ENCODE measurements around the gene WNK2.

DNA sequence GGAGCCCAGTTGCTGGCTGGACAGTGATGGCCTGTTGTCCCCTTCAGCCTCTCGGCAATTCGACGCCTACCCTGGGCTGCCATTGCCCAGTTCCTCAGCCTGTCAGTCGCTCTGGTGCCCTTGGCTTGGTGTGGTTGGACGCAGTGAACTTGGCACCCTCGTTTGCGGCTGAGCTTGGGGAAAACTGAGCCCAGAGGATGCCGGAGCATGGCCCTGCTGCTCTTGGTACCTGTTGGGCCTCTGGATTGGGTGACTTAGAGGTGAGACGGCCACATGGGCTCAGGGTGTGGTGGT is 16.5 kb downstream of the WNK2 start:
- TF ChIP-seq, protein P1, sequence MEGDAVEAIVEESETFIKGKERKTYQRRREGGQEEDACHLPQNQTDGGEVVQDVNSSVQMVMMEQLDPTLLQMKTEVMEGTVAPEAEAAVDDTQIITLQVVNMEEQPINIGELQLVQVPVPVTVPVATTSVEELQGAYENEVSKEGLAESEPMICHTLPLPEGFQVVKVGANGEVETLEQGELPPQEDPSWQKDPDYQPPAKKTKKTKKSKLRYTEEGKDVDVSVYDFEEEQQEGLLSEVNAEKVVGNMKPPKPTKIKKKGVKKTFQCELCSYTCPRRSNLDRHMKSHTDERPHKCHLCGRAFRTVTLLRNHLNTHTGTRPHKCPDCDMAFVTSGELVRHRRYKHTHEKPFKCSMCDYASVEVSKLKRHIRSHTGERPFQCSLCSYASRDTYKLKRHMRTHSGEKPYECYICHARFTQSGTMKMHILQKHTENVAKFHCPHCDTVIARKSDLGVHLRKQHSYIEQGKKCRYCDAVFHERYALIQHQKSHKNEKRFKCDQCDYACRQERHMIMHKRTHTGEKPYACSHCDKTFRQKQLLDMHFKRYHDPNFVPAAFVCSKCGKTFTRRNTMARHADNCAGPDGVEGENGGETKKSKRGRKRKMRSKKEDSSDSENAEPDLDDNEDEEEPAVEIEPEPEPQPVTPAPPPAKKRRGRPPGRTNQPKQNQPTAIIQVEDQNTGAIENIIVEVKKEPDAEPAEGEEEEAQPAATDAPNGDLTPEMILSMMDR (IDR thresholded peaks at IDR 0.05; ENCODE audit: extremely low read depth in 1 of 2, insufficient read depth in 1 of 2, low read depth in 1 of 2, low read length in 2 of 2) = no peak
- TF ChIP-seq POLR2A (IDR thresholded peaks at IDR 0.05; ENCODE audit: low read depth, low read length) (no peak), POLR2AphosphoS5 (IDR thresholded peaks at IDR 0.05; ENCODE audit: insufficient read depth, low read depth, low read length) (no peak), EZH2 (IDR thresholded peaks at IDR 0.05; ENCODE audit: borderline replicate concordance, low read depth, low read length, severe bottlenecking) (no peak), JUN (IDR thresholded peaks at IDR 0.05; ENCODE audit: borderline replicate concordance, insufficient read depth, insufficient read length, low read depth) (no peak), MYC (IDR thresholded peaks at IDR 0.05; ENCODE audit: low read depth, low read length) (no peak)
- TF ChIP-seq, protein P2, sequence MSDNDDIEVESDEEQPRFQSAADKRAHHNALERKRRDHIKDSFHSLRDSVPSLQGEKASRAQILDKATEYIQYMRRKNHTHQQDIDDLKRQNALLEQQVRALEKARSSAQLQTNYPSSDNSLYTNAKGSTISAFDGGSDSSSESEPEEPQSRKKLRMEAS (IDR thresholded peaks at IDR 0.05; ENCODE audit: insufficient read depth, insufficient read length) = no peak

All from endothelial cell of umbilical vein (primary cell).